MV-4-11 (cell line): ENCODE measurements around the gene ZBED1.
"Not testable (repeated sequence)": the region's sequence is repeated elsewhere in the genome, so short reads cannot be mapped to it uniquely, and the experiment has no call there.

Experiments used
- DNase-seq: peaks from one replicate; lab custom pipeline; 2025; lab: John Stamatoyannopoulos, UW

ZBED1 gene

GRCh38 chrX:2500803-2501558, at the start of gene ZBED1, which contains the start of gene DHRSX:
Gene ZBED1 (minus strand): TSS chrX:2500976. CDS start chrX:2490719, 10,257 bp downstream.
Gene DHRSX (minus strand): TSS chrX:2500976. CDS start chrX:2500925, 51 bp downstream.
- no peak for DNase-seq

- DNase-seq = no peak
Observed at GRCh38 chrX:2549876-2550275, 49.1 kb upstream of the ZBED1 start.

DNA sequence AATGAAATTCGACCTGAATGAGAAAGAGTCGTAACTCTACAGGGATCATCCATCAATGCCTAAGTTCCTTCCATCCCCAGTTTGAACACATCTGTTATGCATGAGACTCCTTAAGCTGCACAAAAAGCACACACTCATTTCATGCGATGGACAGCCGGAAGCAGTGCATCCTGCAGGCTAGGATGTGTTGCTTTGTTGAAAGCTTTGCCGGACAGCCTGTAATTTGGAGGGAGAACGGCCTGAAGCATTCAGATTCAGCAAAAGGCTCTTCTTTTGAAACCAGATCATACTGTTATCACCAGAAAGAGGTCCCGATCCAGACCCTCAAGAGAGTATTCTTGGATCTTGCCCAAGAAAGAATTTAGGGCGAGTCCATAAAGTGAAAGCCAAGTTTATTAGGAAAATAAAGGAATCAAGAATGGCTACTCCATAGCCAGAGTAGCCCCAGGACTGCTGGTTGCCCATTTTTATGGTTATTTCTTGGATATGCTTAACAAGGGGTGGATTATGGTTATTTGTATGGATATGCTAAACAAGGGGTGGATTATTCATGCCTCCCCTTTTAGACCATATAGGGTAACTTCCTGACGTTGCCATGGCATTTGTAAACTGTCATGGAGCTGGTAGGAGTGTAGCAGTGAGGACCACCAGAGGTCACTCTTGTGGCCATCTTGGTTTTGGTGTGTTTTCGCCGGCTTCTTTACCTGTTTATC, 48.1 kb upstream of the ZBED1 start:
- DNase-seq = no peak

GRCh38 chrX:2547736-2548135, 47.0 kb upstream of the ZBED1 start:
- no peak for DNase-seq

DNA sequence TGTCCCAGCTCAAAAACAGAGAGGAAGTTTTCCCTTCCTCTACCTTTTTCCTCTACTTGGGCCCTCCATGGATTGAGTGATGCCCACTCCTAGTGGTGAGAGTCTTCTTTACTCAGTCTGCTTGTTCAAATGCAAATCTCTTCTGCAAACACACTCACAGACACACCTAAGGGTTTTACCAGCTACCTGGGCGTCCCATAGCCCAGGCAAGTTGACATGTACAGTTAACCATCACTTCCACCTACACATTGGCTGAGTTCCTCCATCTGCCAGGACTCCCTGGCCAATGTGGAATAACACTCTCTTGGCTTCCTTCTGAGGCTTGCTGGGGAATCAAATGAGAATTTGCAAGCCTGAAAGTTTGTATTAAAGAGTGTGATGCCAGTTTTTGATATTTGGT, 45.7 kb upstream of the ZBED1 start:
- DNase-seq = no peak

DNA sequence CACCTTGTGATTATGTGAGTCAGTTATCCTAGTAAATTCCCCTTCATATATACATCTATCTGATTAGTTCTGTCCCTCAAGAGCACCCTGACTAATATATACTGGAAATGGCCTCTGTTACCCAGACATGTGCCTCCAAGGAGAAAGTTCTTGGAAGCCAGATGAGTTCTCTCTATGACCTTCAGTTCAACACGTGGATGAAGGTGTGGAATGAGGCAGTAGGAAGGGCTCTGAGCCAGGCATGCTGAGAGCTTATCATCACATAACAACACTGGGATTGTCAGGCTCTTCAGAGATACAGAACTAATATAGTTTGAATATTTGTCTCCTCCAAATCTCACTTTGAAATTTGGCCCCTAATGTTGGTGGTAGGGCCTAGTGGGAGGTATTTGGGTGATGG, 44.4 kb upstream of the ZBED1 start:
- no peak for DNase-seq

DNA sequence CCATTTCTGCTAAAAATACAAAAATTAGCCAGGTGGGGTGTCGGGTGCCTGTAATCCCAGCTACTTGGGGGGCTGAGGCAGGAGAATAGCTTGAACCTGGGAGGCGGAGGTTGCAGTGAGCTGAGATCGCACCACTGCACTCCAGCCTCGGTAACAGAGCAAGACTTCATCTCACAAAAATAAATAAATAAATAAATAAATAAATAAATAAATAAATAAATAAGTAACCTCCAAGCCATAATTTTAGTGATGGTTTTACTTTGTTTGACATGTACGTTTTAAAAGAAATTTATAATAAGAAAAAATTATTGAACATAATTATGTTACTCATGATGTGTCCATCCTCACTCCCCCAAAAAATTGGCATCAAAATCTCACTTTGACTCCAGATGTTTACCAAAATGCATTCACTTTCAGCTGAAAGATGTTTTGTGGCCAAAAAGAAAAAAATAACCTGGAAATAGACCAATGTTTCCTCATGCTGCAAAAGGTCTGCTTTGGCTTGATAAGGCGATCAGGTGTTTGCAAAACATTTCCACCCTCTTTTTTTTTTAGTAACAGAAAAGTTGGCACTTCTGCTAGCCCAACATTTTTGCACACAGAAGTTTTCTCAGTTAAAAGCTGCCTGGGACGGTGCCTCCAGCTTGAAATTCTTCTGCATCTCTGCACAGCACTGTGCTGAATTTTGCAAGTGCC, 42.2 kb upstream of the ZBED1 start:
- no peak for DNase-seq

DNA sequence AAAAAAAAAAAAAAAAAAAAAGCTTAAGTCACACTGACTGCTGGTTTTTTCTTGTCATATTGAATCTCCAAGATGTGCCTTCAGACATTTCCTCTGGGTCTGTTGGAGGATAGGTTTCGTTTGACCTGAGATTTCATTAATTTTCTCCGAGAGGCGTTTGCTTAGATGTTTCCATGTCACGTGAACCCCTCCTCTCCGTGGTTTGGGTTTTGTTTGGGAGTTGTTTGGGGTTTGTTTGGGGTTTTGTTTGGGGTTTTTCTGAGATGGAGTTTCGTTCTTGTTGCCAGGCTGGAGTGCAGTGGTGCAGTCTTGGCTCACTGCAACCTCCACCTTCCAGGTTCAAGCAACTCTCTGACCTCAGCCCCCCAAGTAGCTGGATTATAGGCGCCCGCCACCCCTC, 40.8 kb upstream of the ZBED1 start:
- no peak for DNase-seq

- DNase-seq = no peak
Observed at GRCh38 chrX:2540426-2540947, 39.7 kb upstream of the ZBED1 start.

- DNase-seq = no peak
Observed at GRCh38 chrX:2539586-2539985, 38.8 kb upstream of the ZBED1 start.

GRCh38 chrX:2538031-2538757, 37.4 kb upstream of the ZBED1 start:
- DNase-seq = no peak

GRCh38 chrX:2536974-2537373, 36.2 kb upstream of the ZBED1 start:
- DNase-seq = no peak

DNA sequence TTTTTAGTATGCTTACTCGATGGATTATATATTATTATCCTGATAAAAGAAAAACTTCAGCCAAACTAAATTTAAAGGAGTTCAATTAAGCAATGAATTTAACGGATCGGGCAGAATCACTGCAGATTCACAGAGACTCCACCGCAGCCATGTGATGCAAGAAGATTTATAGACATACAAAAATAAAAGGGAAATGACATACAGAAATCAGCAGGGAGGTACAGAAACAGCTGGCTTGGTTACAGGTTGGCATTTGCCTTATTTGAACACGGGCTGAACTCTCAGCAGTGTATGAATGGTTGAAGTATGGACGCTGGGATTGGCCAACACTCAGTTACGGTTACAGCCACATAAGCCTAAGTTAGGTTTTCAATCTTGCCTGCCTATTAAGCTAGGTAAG, 35.4 kb upstream of the ZBED1 start:
- no peak for DNase-seq

DNA sequence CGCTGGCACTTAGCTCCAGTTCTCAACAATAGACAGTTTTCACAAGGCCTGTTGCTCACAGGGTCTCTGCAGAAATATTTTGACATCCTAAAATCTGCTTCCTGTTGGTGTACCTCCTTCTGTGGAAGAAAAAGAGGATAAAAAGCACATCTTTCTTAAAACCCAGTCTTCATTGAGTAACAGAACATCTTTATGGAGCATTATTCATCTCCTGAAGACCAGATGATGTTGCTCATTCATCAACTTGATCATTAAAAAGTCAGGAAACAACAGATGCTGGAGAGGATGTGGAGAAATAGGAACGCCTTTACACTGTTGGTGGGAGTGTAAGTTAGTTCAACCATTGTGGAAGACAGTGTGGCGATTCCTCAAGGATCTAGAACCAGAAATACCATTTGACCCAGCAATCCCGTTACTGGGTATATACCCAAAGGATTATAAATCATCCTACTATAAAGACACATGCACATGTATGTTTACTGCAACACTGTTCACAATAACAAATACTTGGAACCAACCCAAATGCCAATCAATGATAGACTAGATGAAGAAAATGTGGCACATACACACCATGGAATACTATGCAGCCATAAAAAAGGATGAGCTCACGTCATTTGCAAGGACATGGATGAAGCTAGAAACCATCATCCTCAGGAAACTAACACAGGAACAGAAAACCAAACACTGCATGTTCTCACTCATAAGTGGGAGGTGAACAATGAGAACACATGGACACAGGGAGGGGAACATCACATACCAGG, 33.7 kb upstream of the ZBED1 start:
- not testable (repeated sequence) for DNase-seq

GRCh38 chrX:2533424-2533823, 32.6 kb upstream of the ZBED1 start:
- no peak for DNase-seq

GRCh38 chrX:2526390-2526789, 25.6 kb upstream of the ZBED1 start:
- no peak for DNase-seq

- no peak for DNase-seq
Observed at GRCh38 chrX:2523911-2524310, 23.1 kb upstream of the ZBED1 start.

DNA sequence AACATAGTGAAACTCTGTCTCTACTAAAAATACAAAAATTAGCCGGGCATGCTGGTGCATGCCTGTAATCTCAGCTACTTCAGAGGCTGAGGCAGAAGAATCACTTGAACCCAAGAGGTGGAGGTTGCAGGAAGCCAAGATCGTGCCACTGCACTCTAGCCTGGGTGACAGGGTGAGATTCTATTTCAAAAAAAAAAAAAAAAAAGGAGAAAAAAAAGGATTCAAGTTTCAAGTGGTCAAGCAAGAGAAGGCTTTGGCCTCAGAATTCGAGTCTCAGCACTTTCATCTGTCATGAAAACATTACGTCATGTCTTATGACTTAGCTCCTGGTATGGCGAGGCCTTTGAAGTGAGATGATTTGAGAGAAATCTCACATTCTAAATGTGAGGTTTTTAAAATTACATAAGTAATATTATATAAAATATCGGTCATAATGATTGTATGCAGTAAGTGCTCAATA, 21.2 kb upstream of the ZBED1 start:
- DNase-seq = peak; percentile 67

DNA sequence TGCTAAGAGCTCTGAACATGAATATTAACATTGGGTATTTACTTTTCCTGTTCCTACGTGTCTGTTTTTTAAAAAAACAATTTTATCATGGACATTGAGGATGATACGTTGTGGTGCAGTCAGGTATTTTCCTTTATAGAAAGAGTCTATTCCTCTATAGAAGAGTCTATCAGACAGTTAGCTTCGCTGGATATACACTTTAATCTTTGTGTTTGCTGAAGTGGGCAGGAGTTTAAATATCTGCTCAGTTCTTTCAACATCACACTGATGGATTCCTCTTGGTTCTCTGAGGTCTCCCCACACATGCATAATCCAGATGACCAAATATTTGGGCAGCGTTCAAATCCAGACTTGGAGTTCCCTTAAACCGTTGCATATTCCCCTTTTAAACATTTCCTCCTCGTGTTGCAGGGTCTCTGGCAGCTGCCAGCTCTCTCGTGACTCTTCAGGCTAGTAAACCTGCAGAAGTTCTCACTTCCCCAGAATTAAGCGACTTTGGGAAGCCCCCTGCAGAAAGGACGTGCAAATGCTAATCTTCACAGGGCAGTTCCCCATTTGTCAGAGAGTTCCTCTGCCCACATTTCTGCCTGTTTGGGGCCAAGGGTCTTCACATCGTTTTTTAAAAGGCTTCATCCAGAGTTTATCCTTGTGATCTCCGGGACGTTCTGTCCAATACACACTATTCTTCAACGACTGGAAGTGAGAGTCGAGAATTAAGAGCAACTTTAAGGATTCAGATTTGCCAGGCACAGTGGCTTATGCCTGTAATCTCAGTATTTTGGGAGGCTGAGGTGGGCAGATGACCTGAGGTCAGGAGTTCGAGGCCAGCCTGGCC, 20.5 kb upstream of the ZBED1 start:
- no peak for DNase-seq

DNA sequence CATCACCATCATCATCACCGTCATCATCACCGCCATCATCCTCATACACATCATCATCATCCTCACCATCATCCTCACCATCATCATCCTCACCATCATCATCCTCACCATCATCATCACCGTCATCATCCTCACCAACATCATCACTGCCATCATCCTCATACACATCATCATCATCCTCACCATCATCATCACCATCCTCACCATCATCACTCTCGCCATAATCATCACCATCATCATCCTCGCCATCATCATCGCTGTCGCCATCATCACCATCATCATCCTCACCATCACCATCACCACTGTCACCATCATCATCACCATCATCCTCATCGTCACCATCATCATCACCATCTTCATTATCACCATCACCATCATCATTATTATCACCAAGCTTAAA, 19.8 kb upstream of the ZBED1 start:
- no peak for DNase-seq
